ENCODE measurements around the gene WDFY4.

The WDFY4 gene

GRCh38 chr10:48935577-48935976 lies 250.9 kb downstream of the WDFY4 start:
- no peaks in the 10 kb centered on the region for H3K9me3 ChIP-seq (ENCODE audit: control insufficient read depth, insufficient read depth, low read depth, low read length)
- TF ChIP-seq ZNF555 (tag by site-specific recombination; conservative IDR thresholded peaks at IDR 0.05) (no peak), ZNF510 (tag by site-specific recombination; IDR thresholded peaks at IDR 0.05; ENCODE audit: insufficient replicate concordance) (no peak), ZNF324 (tag by site-specific recombination; IDR thresholded peaks at IDR 0.05) (no peak), ZNF645 (tag by site-specific recombination; IDR thresholded peaks at IDR 0.05) (no peak), ZNF239 (tag by site-specific recombination; IDR thresholded peaks at IDR 0.05) (no peak), ZBTB7A (tag by site-specific recombination; IDR thresholded peaks at IDR 0.05; ENCODE audit: low read depth) (no peak), IKZF3 (tag by site-specific recombination; IDR thresholded peaks at IDR 0.05) (no peak), ZNF48 (tag by site-specific recombination; IDR thresholded peaks at IDR 0.05) (no peak), ZBTB6 (tag by site-specific recombination; IDR thresholded peaks at IDR 0.05) (no peak), ZNF785 (tag by site-specific recombination; IDR thresholded peaks at IDR 0.05) (no peak), ZNF626 (tag by site-specific recombination; IDR thresholded peaks at IDR 0.05) (no peak), OVOL3 (tag by site-specific recombination; IDR thresholded peaks at IDR 0.05) (no peak), ZNF76 (tag by site-specific recombination; IDR thresholded peaks at IDR 0.05; ENCODE audit: borderline replicate concordance, low read depth) (no peak), ZNF623 (tag by site-specific recombination; IDR thresholded peaks at IDR 0.05) (no peak), KLF17 (tag by site-specific recombination; IDR thresholded peaks at IDR 0.05) (no peak), PBX3 (CRISPR knock-in tag; IDR thresholded peaks at IDR 0.05) (no peak), ZNF610 (tag by site-specific recombination; IDR thresholded peaks at IDR 0.05; ENCODE audit: borderline replicate concordance) (no peak), SP7 (tag by site-specific recombination; IDR thresholded peaks at IDR 0.05) (no peak), BCL11A (tag by site-specific recombination; IDR thresholded peaks at IDR 0.05; ENCODE audit: low read depth) (no peak), ZNF10 (tag by site-specific recombination; IDR thresholded peaks at IDR 0.05) (no peak)
- H3K4me3 ChIP-seq (ENCODE audit: low read depth, low read length): no peak overlapping the region
- POLR2A ChIA-PET: no interaction called here
- no peaks in the 10 kb centered on the region for H3K36me3 ChIP-seq (ENCODE audit: control insufficient read depth in 2 of 2, insufficient read depth in 1 of 2, low read length in 2 of 2)
- H3K4me1 ChIP-seq (ENCODE audit: control insufficient read depth, insufficient read depth, low read length): no peaks in the 10 kb centered on the region
- CTCF ChIA-PET: interaction anchor here (1.2 kb wide), 1 partner anchor 20 kb away, joined by 4 read pairs; no protein-coding TSS in a partner anchor
- no peak overlapping the region for H3K27ac ChIP-seq (ENCODE audit: extremely low read depth, low read depth, low read length)

GRCh38 chr10:48937796-48938195 lies 253.1 kb downstream of the WDFY4 start:
- Histone ChIP-seq H3K4me1 (ENCODE audit: control insufficient read depth, insufficient read depth, low read length) (no peaks in the 10 kb centered on the region), H3K4me3 (ENCODE audit: low read depth, low read length) (no peak overlapping the region), H3K36me3 (ENCODE audit: control insufficient read depth in 2 of 2, insufficient read depth in 1 of 2, low read length in 2 of 2) (no peaks in the 10 kb centered on the region), H3K9me3 (ENCODE audit: control insufficient read depth, insufficient read depth, low read depth, low read length) (no peaks in the 10 kb centered on the region), H3K27ac (ENCODE audit: extremely low read depth, low read depth, low read length) (no peak overlapping the region)
- POLR2A ChIA-PET: no interaction called here
- CTCF ChIA-PET: no interaction called here
- TF ChIP-seq ZNF292 (tag by site-specific recombination; IDR thresholded peaks at IDR 0.05; ENCODE audit: borderline replicate concordance, low read depth): no peak
- no peak for TF ChIP-seq ZNF354C (tag by site-specific recombination; IDR thresholded peaks at IDR 0.05; ENCODE audit: borderline replicate concordance, low read depth)
- TF ChIP-seq ZNF600 (tag by site-specific recombination; IDR thresholded peaks at IDR 0.05): no peak
- no peak for TF ChIP-seq ZNF202 (tag by site-specific recombination; IDR thresholded peaks at IDR 0.05; ENCODE audit: borderline replicate concordance)
- no peak for TF ChIP-seq ZNF391 (tag by site-specific recombination; IDR thresholded peaks at IDR 0.05; ENCODE audit: borderline replicate concordance, low read depth)
- no peak for TF ChIP-seq BCL11A (tag by site-specific recombination; IDR thresholded peaks at IDR 0.05; ENCODE audit: low read depth)
- no peak for TF ChIP-seq ZBTB20 (tag by site-specific recombination; IDR thresholded peaks at IDR 0.05)
- TF ChIP-seq ZNF639 (tag by site-specific recombination; IDR thresholded peaks at IDR 0.05): no peak

All from HEK293 (cell line).